Gastroesophageal sphincter (tissue), 4 donors: ENCODE results near the gene BMP3. TPM values are rescaled to one million over a fixed set of nuclear protein-coding genes. Genes with fewer than 3 reads are reported as not detected.

Experiments used
- ATAC-seq: fragments of 150-250 bp; one replicate; pipeline ENCODE4 v1.9.1; 2016; ENCODE audit warnings: mild to moderate bottlenecking, moderate library complexity
- H3K27ac ChIP-seq, 4 donors: fragments of 200-600 bp; sonication (generic) in 3 of 4; 1 replicate in 3 of 4; 2 replicates in 1 of 4; pipeline ENCODE4 v1.5.1; 2016 to 2019
- H3K27me3 ChIP-seq: fragments of 200-600 bp; sonication (generic); one replicate; pipeline ENCODE4 v1.5.1; 2019
- H3K36me3 ChIP-seq, 2 donors: fragments of 200-600 bp; sonication (generic); one replicate each; pipeline ENCODE4 v1.5.1; 2019; ENCODE audit warnings: control low read depth in 1 of 2
- H3K4me1 ChIP-seq, 3 donors: fragments of 200-600 bp; sonication (generic); 1 replicate in 2 of 3; 2 replicates in 1 of 3; pipeline ENCODE4 v1.5.1; 2016 to 2019; ENCODE audit warnings: control low read depth in 2 of 3
- H3K4me3 ChIP-seq, 2 donors: fragments of 200-600 bp; sonication (generic); one replicate each; pipeline ENCODE4 v1.5.1; 2019; ENCODE audit warnings: mild to moderate bottlenecking in 1 of 2, moderate library complexity in 1 of 2
- H3K9me3 ChIP-seq, 3 donors: fragments of 200-600 bp; sonication (generic); one replicate each; pipeline ENCODE4 v1.5.1; 2017 to 2019; ENCODE audit warnings: control low read depth in 2 of 3
- EP300 ChIP-seq: sonication (generic); formaldehyde crosslinking; IDR thresholded peaks from one replicate; pipeline ENCODE4 v1.6.1; 2017; ENCODE audit warnings: antibody characterized with exemption, mild to moderate bottlenecking
- POLR2A ChIP-seq, 2 donors: fragments of 450-650 bp; IDR thresholded peaks; one replicate each; pipeline ENCODE4 v1.6.1; 2017; ENCODE audit warnings: antibody characterized with exemption in 2 of 2, mild to moderate bottlenecking in 2 of 2, moderate library complexity in 1 of 2
- POLR2AphosphoS5 ChIP-seq: sonication (generic); formaldehyde crosslinking; IDR thresholded peaks from one replicate; pipeline ENCODE4 v1.6.1; 2017; ENCODE audit warnings: antibody characterized with exemption
- WGBS, 2 donors: methylation state at CpG; one replicate each; pipeline ENCODE4 v1.1.5; 2018; ENCODE audit warnings: low coverage in 1 of 2; 5-methylcytosine and 5-hydroxymethylcytosine counted together
- total RNA-seq, 4 donors: library from RNA; depleted of rRNA; stranded (reverse); fragments of >200 nt; gene quantifications; one replicate each; pipeline ENCODE4 v1.1.0, GENCODE V29; 2016
- TF ChIP-seq, protein P1 (sequence below), 4 experiments: fragments of 200-600 bp in 2 of 4; fragments of 450-650 bp in 2 of 4; sonication (generic) in 1 of 4; IDR thresholded peaks; one replicate each; pipeline ENCODE4 v1.5.1; 2017 to 2019; ENCODE audit warnings: antibody characterized with exemption in 4 of 4, mild to moderate bottlenecking in 2 of 4, moderate library complexity in 2 of 4

The BMP3 gene
- total RNA-seq, 4 donors from 2014 or later, result 8.2 to 24.5 (median 17.5) TPM

DNA sequence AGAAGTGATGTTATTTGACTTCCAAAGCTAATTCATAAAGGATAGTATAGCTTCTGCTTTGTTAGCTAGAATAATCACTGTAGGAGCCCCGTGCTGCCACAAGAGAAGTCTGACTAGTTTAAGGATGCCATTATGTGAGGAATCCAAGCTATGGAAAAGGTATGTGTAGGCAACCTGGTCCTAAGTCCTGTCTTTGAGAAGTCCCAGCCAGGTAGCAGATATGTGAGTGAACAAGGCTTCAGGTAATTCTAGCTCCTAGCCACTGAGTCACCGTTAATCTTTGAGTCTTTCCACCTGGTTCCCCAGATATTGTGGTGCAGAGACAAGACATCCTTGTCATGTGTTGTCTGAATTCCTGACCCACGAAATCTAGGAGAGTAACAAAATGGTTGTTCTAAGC, 55.5 kb downstream of the BMP3 start:
- ATAC-seq, result no peak
- Histone ChIP-seq H3K4me1 (no peaks in the 10 kb centered on the region), H3K9me3 (no peaks in the 10 kb centered on the region), H3K36me3 (no peaks in the 10 kb centered on the region), H3K4me3 (no peak overlapping the region), H3K27me3 (no peaks in the 10 kb centered on the region), H3K27ac (no peak overlapping the region)
- TF ChIP-seq POLR2AphosphoS5, result no peak
- no peak for TF ChIP-seq EP300
- no peak for TF ChIP-seq POLR2A (IDR thresholded peaks at IDR 0.05)
- TF ChIP-seq, protein P1, sequence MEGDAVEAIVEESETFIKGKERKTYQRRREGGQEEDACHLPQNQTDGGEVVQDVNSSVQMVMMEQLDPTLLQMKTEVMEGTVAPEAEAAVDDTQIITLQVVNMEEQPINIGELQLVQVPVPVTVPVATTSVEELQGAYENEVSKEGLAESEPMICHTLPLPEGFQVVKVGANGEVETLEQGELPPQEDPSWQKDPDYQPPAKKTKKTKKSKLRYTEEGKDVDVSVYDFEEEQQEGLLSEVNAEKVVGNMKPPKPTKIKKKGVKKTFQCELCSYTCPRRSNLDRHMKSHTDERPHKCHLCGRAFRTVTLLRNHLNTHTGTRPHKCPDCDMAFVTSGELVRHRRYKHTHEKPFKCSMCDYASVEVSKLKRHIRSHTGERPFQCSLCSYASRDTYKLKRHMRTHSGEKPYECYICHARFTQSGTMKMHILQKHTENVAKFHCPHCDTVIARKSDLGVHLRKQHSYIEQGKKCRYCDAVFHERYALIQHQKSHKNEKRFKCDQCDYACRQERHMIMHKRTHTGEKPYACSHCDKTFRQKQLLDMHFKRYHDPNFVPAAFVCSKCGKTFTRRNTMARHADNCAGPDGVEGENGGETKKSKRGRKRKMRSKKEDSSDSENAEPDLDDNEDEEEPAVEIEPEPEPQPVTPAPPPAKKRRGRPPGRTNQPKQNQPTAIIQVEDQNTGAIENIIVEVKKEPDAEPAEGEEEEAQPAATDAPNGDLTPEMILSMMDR (IDR thresholded peaks at IDR 0.05), result no peak
- WGBS, 2 donors, result 84 to 93% methylated on average over 2 to 3 of the region's 3 CpGs

DNA sequence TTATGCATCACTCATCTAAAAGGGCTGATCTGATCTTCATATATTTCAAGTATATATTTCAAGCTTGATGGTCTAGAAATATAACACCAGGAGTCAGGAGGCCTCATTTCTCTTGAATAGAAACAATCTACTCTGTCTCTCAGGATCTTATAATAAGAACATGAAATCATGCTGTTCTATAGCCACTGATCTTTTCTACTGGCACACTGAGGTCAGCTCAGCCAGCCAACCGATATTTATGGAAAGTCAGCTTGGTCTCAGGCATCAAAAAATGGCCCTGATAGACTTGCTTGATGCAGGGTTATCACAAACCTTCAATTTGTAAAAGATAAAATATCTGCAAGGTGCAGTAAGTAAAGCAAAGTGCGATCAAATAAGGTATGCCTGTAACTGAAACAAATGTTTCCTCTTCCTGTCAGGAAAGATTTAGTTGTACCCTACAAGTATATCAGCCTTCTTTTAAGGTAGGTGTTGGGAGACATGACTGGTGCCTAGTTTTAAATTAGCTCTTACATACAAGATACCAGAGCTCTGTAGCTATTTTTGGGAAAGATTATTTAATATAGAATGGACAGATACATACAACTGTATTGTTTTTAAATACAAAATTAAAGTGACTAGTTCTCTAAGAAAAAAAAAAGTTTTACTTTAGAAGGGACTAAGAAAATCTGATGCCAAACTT, 63.4 kb downstream of the BMP3 start:
- H3K4me3 ChIP-seq, result no peak overlapping the region
- TF ChIP-seq POLR2A (IDR thresholded peaks at IDR 0.05) (no peak), POLR2AphosphoS5 (no peak), EP300 (no peak)
- TF ChIP-seq, protein P1 (IDR thresholded peaks at IDR 0.05), result no peak
- no peaks in the 10 kb centered on the region for H3K4me1 ChIP-seq
- no peaks in the 10 kb centered on the region for H3K27me3 ChIP-seq
- H3K9me3 ChIP-seq, result no peaks in the 10 kb centered on the region
- H3K36me3 ChIP-seq, result no peaks in the 10 kb centered on the region
- no peak for ATAC-seq
- WGBS, 2 donors, result 73 to 88% methylated on average over 2 of the region's 2 CpGs
- no peak overlapping the region for H3K27ac ChIP-seq

GRCh38 chr4:81095389-81095788, 64.9 kb downstream of the BMP3 start:
- Histone ChIP-seq H3K36me3 (no peaks in the 10 kb centered on the region), H3K4me3 (no peak overlapping the region), H3K27me3 (no peaks in the 10 kb centered on the region), H3K27ac (no peak overlapping the region), H3K9me3 (no peaks in the 10 kb centered on the region), H3K4me1 (no peaks in the 10 kb centered on the region)
- TF ChIP-seq, protein P1 (IDR thresholded peaks at IDR 0.05), result no peak
- TF ChIP-seq POLR2AphosphoS5 (no peak), EP300 (no peak), POLR2A (IDR thresholded peaks at IDR 0.05) (no peak)
- 53 to 71% methylated on average over 1 to 2 of the region's 2 CpGs for WGBS, 2 donors
- ATAC-seq, result no peak

- 85% methylated on average over 1 of the region's 1 CpG; no CpG with 5 or more reads in 1 of the 2 donors for WGBS, 2 donors
- Histone ChIP-seq H3K27me3 (no peaks in the 10 kb centered on the region), H3K9me3 (no peaks in the 10 kb centered on the region), H3K27ac (no peak overlapping the region), H3K4me3 (no peak overlapping the region), H3K4me1 (no peaks in the 10 kb centered on the region), H3K36me3 (no peaks in the 10 kb centered on the region)
- TF ChIP-seq, protein P1 (IDR thresholded peaks at IDR 0.05), result no peak
- no peak for TF ChIP-seq POLR2A (IDR thresholded peaks at IDR 0.05)
- no peak for TF ChIP-seq EP300
- TF ChIP-seq POLR2AphosphoS5, result no peak
- ATAC-seq, result no peak
Measured at GRCh38 chr4:81096566-81096965, 66.1 kb downstream of the BMP3 start.

DNA sequence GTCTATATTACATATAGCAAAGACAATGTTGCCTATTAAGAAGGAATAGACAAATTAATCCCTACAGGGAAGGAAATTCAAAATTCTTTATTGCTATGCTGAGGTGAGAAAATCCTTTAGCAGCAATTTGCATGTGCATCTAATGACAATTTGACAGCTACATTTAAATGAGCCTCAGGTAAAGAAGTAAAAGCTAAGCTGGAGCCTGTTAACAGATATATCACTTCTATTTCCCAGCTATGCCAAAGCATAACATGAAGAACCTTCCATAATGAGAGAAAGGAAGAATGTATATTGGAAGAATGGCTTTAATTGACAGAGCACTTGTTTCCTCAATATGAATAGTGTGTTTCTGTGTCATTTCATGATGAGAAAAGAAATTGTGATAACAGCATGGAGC, 71.6 kb downstream of the BMP3 start:
- ATAC-seq, result no peak
- Histone ChIP-seq H3K9me3 (no peaks in the 10 kb centered on the region), H3K27me3 (no peaks in the 10 kb centered on the region), H3K4me1 (no peaks in the 10 kb centered on the region), H3K36me3 (no peaks in the 10 kb centered on the region), H3K27ac (no peak overlapping the region), H3K4me3 (no peak overlapping the region)
- TF ChIP-seq EP300, result no peak
- no peak for TF ChIP-seq POLR2A (IDR thresholded peaks at IDR 0.05)
- no peak for TF ChIP-seq POLR2AphosphoS5
- TF ChIP-seq, protein P1 (IDR thresholded peaks at IDR 0.05), result no peak
